ENCODE results near the gene GJA8. TPM values are rescaled to one million over a fixed set of nuclear protein-coding genes. Genes with fewer than 3 reads are reported as not detected.

Gene GJA8
- total and polyA plus RNA-seq, 4 donors, result not detected

Other genes with a start within 250 kb of the GJA8 start
- 1 to 10 TPM; 4.7 to 8.6 TPM for gene ACP6, start 232.3 kb upstream of the GJA8 start, total RNA-seq
- gene ACP6, start 232.3 kb upstream of the GJA8 start, polyA plus RNA-seq, result 10 to 100 TPM in 1 of 2 donors, 1 to 10 TPM in 1; 7.1 to 18.1 TPM
- 1 to 10 TPM; 1.5 to 1.8 TPM for gene GJA5, start 142.2 kb upstream of the GJA8 start, total RNA-seq
- gene GJA5, start 142.2 kb upstream of the GJA8 start, polyA plus RNA-seq, result 1 to 10 TPM in 1 of 2 donors, under 1 TPM in 1; 0.70 to 1.0 TPM
- 10 to 100 TPM; 18.0 to 19.2 TPM for gene GPR89B, start 25.6 kb downstream of the GJA8 start, total RNA-seq
- gene GPR89B, start 25.6 kb downstream of the GJA8 start, polyA plus RNA-seq, result 10 to 100 TPM in 1 of 2 donors, 1 to 10 TPM in 1; 7.2 to 13.1 TPM
- 10 to 100 TPM in 1 of 2 donors, 1 to 10 TPM in 1; 4.0 to 12.3 TPM for gene NBPF11, start 249.5 kb downstream of the GJA8 start, total RNA-seq
- gene NBPF11, start 249.5 kb downstream of the GJA8 start, polyA plus RNA-seq, result 1 to 10 TPM; 2.4 to 7.4 TPM